Panc1 (cell line): Measurements from ENCODE around the gene PROZ. TPM values are rescaled to one million over a fixed set of nuclear protein-coding genes. Genes with fewer than 3 reads are reported as not detected.

Experiments
- ATAC-seq: fragments of 200-7000 bp; cut with Tn5 transposase; 2 replicates; pipeline ENCODE4 v1.9.1; 2020; ENCODE audit warnings: mild to moderate bottlenecking, moderate library complexity
- BruUV-seq: library from RNA; stranded (reverse); fragments of 400-500 nt; replicated peaks from 2 replicates; lab custom pipeline; 2021; lab: Mats Ljungman, UMichigan
- CTCF ChIA-PET: fragments of 300-600 bp; sonication (Branson Sonifier 250); formaldehyde crosslinking; loops from one replicate; lab custom pipeline; 2022; ENCODE audit warnings: antibody characterized with exemption; lab: Charles Lee
- POLR2A ChIA-PET: fragments of 300-600 bp; sonication (Branson Sonifier 250); formaldehyde crosslinking; loops from one replicate; lab custom pipeline; 2022; ENCODE audit warnings: antibody characterized with exemption; lab: Charles Lee
- DNase-seq: peaks from one replicate; pipeline ENCODE4 v3.0.0-alpha.2; 2010; ENCODE audit warnings: low read depth, low spot score
- H3K27ac ChIP-seq: 2 replicates; pipeline ENCODE4 v1.5.1; 2011; ENCODE audit warnings: mild to moderate bottlenecking, low read length, inconsistent platforms
- H3K27me3 ChIP-seq: fragments of 200-500 bp; sonication (Bioruptor generic); 2 replicates; pipeline ENCODE4 v1.6.0; 2014; ENCODE audit warnings: low read length, inconsistent platforms; ENCODE audit not compliant: control insufficient read depth, insufficient read depth
- H3K36me3 ChIP-seq: fragments of 200-500 bp; sonication (Bioruptor generic); 2 replicates; pipeline ENCODE4 v1.5.1; 2014; ENCODE audit warnings: inconsistent platforms, mild to moderate bottlenecking, low read length, moderate library complexity; ENCODE audit not compliant: control insufficient read depth, insufficient read depth
- H3K4me1 ChIP-seq: 2 replicates; pipeline ENCODE4 v1.5.1; 2011; ENCODE audit warnings: inconsistent platforms, mild to moderate bottlenecking, low read length, moderate library complexity; ENCODE audit not compliant: control insufficient read depth, insufficient read depth
- H3K4me3 ChIP-seq, 2 experiments: 2 replicates each; pipeline ENCODE4 v1.5.1; 2011 to 2012; ENCODE audit warnings: low read depth in 2 of 2, low read length in 2 of 2, mild to moderate bottlenecking in 2 of 2, inconsistent platforms in 1 of 2, moderate library complexity in 1 of 2
- H3K9me3 ChIP-seq: fragments of 200-500 bp; sonication (Bioruptor generic); 2 replicates; pipeline ENCODE4 v1.5.1; 2014; ENCODE audit warnings: low read depth, mild to moderate bottlenecking, inconsistent platforms, low read length, moderate library complexity; ENCODE audit not compliant: control insufficient read depth, insufficient read depth
- CTCF ChIP-seq: fragments of 450-650 bp; IDR thresholded peaks from 2 replicates; pipeline ENCODE4 v1.5.1; 2017; ENCODE audit warnings: mild to moderate bottlenecking
- POLR2AphosphoS5 ChIP-seq: IDR thresholded peaks from 2 replicates; pipeline ENCODE4 v1.6.1; 2012; ENCODE audit warnings: mild to moderate bottlenecking, low read depth, low read length, moderate library complexity
- REST ChIP-seq, 2 experiments: IDR thresholded peaks; 2 replicates each; pipeline ENCODE4 v1.6.1; 2011 to 2012; ENCODE audit warnings: low read depth in 2 of 2, control low read depth in 1 of 2, low read length in 1 of 2, mild to moderate bottlenecking in 1 of 2, moderate library complexity in 1 of 2; ENCODE audit not compliant: insufficient read depth in 1 of 2
- SIN3A ChIP-seq: IDR thresholded peaks from 2 replicates; pipeline ENCODE4 v1.6.1; 2012; ENCODE audit warnings: low read depth, mild to moderate bottlenecking, low read length, moderate library complexity, borderline replicate concordance; ENCODE audit not compliant: insufficient read depth
- TCF7L2 ChIP-seq: IDR thresholded peaks from 2 replicates; pipeline ENCODE4 v1.6.1; 2011; ENCODE audit warnings: mild to moderate bottlenecking, low read depth, low read length, inconsistent platforms
- in situ Hi-C: cut with HindIII; loops from 2 replicates; pipeline ENCODE4 v1.10.0; 2016; ENCODE audit warnings: low sequenced_read_pairs, low pct_unique_long_range_greater_than_20kb
- intact Hi-C: fragments of 100-400 bp; cut with micrococcal nuclease; formaldehyde crosslinking; loops from one replicate; pipeline ENCODE4 v1.10.0; 2022; ENCODE audit not compliant: unreplicated experiment
- total RNA-seq: library from RNA; stranded (reverse); gene quantifications from one replicate; pipeline ENCODE4 v1.2.1, GENCODE V29; 2021; ENCODE audit not compliant: unreplicated experiment

Gene PROZ
- total RNA-seq, 1 experiment from 2014 or later = not detected

DNA sequence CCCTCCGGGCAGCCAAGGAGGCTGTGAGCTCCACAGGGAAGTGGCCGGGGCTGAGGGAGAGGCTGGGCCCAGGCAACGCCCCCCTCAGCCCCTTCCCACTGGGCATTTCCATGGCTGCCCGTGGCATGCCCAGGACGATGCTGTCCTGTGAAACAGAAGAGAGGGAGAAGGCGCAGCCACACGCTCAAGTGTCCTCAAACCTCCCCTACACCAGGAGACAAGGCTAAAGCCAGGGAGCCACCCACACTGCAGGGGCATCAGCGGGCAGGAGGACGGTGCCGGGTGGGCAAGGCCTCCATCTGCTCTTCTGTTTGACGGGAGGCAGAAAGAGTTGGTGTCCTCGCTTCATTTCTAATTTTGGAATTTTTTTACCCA, 14.2 kb upstream of the PROZ start:
- Histone ChIP-seq H3K27me3 (no peaks in the 10 kb centered on the region), H3K9me3 (no peaks in the 10 kb centered on the region), H3K36me3 (no peaks in the 10 kb centered on the region), H3K27ac (no peak overlapping the region), H3K4me1 (no peaks in the 10 kb centered on the region), H3K4me3 (no peak overlapping the region)
- CTCF ChIA-PET = no interaction called here
- no TSS peak for BruUV-seq
- POLR2A ChIA-PET = no interaction called here
- no peak for TF ChIP-seq CTCF
- TF ChIP-seq SIN3A = no peak
- TF ChIP-seq REST (IDR thresholded peaks at IDR 0.05; ENCODE audit: insufficient read depth in 1 of 2, low read depth in 2 of 2, low read length in 1 of 2) = no peak
- no peak for TF ChIP-seq POLR2AphosphoS5
- no peak for TF ChIP-seq TCF7L2
- in situ Hi-C loops (no loop called here), intact Hi-C loops (no loop called here)
- no peak for ATAC-seq
- DNase-seq = no peak

DNA sequence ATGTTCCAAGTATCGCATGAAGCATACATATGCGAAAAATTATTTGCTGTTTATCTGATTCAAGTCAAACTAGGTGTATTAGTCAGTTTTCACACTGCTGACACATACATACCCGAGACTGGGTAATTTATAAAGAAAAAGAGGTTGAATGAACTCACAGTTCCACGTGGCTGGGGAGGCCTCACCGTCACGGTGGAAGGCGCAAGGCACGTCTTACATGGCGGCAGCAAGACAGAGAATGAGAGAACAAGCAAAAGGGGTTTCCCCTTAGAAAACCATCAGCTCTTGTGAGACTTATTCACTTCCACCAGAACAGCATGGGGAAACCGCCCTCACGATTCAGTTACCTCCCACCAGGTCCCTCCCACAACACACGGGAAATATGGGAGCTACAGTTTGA, 13.0 kb upstream of the PROZ start:
- POLR2A ChIA-PET = no interaction called here
- Histone ChIP-seq H3K9me3 (no peaks in the 10 kb centered on the region), H3K27ac (no peak overlapping the region), H3K27me3 (no peaks in the 10 kb centered on the region), H3K36me3 (no peaks in the 10 kb centered on the region), H3K4me1 (no peaks in the 10 kb centered on the region), H3K4me3 (no peak overlapping the region)
- in situ Hi-C loops (no loop called here), intact Hi-C loops (no loop called here)
- no peak for TF ChIP-seq TCF7L2
- no peak for TF ChIP-seq SIN3A
- TF ChIP-seq REST (IDR thresholded peaks at IDR 0.05; ENCODE audit: insufficient read depth in 1 of 2, low read depth in 2 of 2, low read length in 1 of 2) = no peak
- TF ChIP-seq POLR2AphosphoS5 = no peak
- TF ChIP-seq CTCF = no peak
- ATAC-seq (no peak), DNase-seq (no peak)
- no TSS peak for BruUV-seq
- CTCF ChIA-PET = no interaction called here
